Measurements from ENCODE around the gene LCE5A.
"Not testable (repeated sequence)": the region's sequence is repeated elsewhere in the genome, so short reads cannot be mapped to it uniquely, and the experiment has no call there.

Gene LCE5A

DNA sequence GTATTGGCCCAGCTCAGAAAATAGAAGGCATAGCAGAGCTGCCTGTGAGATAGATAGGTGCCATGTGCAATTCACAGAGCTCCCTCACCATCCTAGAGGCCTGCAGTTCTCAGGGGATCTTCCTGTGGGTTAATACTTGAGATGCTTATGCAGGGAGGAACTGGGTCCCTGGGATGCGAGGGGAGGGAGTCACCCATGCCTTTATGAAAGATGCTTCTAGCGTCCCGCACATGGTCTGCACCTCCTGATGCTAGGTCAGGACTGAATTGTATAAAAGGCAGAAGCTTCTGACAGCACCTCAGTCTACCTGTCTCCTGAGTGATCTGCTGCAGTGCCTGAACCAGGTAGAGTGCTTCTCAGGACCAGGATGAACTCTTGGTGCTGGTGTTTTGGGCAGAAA lies at the start of gene LCE5A:
TSS of gene LCE5A (plus strand) at position 301 of the 400 bp plus-strand sequence. CDS start 732 bp downstream, outside the sequence.
- no peak for DNase-seq (ENCODE audit: low read depth in 2 of 2)

DNA sequence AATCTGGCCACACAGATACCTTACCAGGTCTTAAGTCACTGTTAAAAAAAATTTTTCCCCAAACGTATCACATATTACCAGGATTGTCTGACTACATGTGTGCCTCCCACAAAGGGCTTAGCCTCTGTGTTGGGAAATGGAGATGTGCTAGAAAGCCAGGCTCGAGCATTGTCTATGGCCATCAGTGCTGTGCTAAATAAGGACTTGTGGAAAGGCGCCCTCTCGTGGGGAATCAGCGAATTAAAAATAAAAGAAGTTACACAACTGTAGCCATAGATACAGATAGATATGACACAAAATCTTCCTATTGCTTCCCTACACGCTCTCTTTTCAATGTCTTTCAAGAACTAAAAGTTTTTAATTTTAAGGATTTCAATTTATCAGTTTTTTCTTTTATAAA lies 49.1 kb upstream of the LCE5A start:
- DNase-seq (ENCODE audit: low read depth in 2 of 2): peak in 1 of 2 donors; percentile 22

DNA sequence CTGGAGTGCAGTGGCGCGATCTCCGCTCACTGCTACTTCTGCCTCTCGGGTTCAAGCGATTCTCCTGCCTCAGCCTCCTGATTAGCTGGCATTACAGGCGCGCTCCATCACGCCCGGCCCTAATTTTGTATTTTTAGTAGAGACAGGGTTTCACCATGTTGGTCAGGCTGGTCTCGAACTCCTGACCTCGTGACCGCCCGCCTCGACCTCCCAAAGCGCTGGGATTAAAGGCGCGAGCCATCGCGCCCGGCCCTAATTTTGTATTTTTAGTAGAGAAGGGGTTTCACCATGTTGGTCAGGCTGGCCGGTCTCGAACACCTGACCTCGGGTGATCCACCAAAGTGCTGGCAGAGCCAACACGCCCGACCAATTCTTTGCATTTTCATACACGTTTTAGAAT lies 48.0 kb upstream of the LCE5A start:
- no peak for DNase-seq (ENCODE audit: low read depth in 2 of 2)

- DNase-seq (ENCODE audit: low read depth in 2 of 2): no peak
These were observed 44.4 kb upstream of the LCE5A start for GRCh38 chr1:152466217-152466616.

- no peak for DNase-seq (ENCODE audit: low read depth in 2 of 2)
These were observed 36.6 kb upstream of the LCE5A start for GRCh38 chr1:152473887-152474537.

DNA sequence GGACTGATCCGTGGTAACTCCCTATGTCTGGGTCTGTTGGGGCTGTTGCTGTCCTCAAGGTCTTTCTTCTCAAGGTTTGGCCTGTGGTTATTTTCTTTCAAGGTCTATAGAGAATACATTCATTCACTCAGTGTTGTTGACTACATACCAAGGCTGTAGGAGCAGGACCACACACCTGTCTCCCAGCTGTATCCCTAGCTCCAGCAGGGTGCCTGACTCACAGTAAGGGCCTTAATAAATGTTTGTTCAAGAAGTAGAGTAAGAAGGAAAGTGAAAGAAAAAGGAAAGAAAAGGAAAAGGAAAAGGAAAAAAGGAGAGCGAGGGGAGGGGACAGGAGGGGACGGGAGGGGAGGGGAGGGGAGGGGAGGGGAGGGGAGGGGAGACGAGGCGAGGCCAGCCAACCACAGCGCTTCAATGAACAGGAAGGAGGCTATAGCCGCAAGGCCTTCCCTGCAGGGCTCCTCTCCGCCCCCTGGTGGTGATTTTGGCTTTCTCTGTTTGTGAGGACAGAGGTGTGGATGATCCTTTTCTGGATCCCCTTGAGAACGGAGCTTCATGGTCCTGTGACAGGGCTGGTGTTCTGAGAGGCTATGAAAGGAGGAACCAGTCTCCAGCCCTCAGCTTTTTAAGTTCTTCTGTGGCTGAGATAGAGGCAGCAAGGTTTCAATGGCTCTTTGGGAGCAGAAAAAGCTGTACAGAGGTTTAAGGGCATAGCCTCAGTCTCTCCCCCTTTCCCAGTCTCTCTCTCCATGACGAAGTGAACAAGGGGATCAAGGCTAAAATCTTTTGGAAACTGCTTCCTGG lies 30.6 kb upstream of the LCE5A start:
- DNase-seq (ENCODE audit: low read depth in 2 of 2): peak; percentile 11 to 22

- no peak for DNase-seq (ENCODE audit: low read depth in 2 of 2)
These were observed 28.5 kb upstream of the LCE5A start for GRCh38 chr1:152481869-152482664.

GRCh38 chr1:152486400-152487006 lies 24.1 kb upstream of the LCE5A start:
- DNase-seq (ENCODE audit: low read depth in 2 of 2): no peak

GRCh38 chr1:152487871-152488270 lies 22.7 kb upstream of the LCE5A start:
- no peak for DNase-seq (ENCODE audit: low read depth in 2 of 2)

GRCh38 chr1:152491537-152491936 lies 19.1 kb upstream of the LCE5A start:
- DNase-seq (ENCODE audit: low read depth in 2 of 2): not testable (repeated sequence)

DNA sequence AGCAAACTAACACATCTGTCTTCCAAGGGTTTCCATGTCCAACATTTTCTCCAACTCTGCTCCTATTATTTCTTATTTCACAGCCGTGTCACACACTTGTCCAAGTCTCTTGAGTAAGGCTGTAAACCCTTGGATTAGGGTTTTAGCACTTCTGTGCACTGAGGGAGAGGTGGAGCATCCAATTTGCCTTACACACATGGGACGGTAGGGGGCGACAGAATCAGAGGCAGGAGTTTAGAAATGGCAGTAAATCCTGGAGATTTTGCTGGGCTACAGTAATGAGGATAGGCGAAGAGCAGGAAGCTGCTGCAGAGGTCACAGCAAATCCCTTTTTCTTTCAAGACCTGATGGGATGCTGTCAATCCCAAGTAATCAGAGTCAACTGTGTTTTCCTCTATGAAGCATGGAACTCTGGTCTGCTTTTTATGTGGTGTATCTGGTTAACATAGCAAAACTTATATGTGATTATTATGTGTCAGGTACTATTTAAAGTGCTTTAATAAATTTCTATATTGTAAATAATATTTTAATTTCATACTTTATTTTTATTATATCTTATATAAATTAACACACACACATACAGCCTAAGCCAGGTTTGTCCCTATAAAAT lies 15.4 kb upstream of the LCE5A start:
- DNase-seq (ENCODE audit: low read depth in 2 of 2): no peak

- DNase-seq (ENCODE audit: low read depth in 2 of 2): no peak
These were observed 13.3 kb upstream of the LCE5A start for GRCh38 chr1:152497273-152497672.

- DNase-seq (ENCODE audit: low read depth in 2 of 2): no peak
These were observed 8.9 kb upstream of the LCE5A start for GRCh38 chr1:152501704-152502103.

DNA sequence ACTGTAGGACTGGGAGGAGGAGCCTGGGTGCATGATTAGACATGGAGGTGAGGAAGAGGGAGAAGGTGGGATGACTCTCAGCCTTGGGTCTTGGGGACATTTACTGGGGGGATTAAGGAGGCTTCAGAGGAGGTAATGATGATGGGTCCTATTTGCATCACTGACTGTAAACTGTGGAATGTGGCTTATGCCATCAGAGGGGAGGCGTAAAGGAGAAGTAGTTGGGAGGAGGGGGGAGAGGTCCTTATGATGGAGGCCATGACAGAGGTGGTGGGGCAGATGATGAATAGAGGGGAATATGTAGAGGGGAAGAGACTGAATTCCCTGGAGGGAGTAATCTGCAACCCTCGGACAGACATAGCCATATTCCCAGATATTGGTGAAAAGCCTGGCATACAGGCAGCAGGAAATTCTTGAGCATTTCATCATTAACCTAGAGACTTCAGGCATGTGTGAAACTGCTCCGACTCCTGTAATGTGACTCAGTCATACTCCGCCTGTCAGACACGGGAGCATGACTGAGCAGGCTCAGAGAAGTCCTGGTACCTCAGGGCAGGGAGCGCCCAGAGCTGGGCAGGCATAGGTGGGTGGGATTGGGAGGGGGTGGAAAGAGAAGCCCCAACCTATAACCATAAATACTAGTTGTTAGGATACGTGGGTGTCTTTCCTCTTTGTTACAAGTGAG lies 8.0 kb upstream of the LCE5A start:
- no peak for DNase-seq (ENCODE audit: low read depth in 2 of 2)

DNA sequence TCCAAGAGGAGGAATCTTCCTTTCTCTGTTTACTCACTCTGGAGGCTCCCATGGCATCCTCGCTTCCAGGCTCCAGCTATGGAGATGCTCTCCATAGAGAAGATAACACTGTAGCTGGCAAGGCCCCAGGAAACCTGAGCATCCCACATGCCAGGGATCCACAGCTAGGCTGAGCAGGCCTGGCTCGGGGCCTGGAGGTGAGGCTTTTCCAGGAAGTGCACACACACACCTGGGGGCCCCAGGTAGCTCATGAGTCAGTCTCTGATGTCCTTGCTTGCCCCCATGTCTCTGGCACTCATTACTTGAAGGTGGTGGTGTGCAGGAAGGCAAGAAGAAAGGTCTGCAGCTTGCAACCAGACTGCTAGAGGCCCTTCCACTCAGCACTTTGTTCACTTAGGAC lies 5.5 kb upstream of the LCE5A start:
- no peak for DNase-seq (ENCODE audit: low read depth in 2 of 2)

DNA sequence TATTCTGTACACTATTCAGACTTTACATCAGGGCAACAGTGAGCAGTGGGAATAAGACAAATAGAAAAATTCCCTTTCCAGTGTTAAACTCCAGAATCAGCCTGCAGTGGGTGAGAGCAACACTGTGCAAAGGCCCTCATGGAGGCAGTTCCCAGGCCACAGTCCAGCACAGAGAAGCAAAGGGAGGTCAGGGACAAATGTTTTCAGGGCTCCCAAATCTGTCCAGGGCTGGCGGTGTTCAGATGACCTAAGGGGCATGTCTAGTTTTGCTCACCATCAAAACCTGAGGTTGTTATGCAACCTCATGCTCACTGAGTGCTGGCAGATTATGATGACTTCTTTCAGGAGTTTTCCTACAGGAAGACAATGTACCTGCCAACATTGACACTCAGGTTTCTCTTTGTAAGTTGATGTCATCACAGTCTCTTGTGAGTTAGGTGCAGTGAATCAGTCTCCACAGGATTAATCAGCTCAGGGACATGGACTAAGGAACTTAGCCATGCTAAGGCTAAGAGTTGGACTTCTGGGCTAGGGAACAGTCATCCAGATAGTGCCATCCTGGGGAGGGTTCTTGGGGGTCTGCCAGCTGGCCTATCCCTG lies 3.6 kb upstream of the LCE5A start:
- DNase-seq (ENCODE audit: low read depth in 2 of 2): no peak

- no peak for DNase-seq (ENCODE audit: low read depth in 2 of 2)
These were observed 993 bp downstream of the LCE5A start for GRCh38 chr1:152511596-152511995.

- DNase-seq (ENCODE audit: low read depth in 2 of 2): no peak
These were observed 2.5 kb downstream of the LCE5A start for GRCh38 chr1:152513081-152513480.

DNA sequence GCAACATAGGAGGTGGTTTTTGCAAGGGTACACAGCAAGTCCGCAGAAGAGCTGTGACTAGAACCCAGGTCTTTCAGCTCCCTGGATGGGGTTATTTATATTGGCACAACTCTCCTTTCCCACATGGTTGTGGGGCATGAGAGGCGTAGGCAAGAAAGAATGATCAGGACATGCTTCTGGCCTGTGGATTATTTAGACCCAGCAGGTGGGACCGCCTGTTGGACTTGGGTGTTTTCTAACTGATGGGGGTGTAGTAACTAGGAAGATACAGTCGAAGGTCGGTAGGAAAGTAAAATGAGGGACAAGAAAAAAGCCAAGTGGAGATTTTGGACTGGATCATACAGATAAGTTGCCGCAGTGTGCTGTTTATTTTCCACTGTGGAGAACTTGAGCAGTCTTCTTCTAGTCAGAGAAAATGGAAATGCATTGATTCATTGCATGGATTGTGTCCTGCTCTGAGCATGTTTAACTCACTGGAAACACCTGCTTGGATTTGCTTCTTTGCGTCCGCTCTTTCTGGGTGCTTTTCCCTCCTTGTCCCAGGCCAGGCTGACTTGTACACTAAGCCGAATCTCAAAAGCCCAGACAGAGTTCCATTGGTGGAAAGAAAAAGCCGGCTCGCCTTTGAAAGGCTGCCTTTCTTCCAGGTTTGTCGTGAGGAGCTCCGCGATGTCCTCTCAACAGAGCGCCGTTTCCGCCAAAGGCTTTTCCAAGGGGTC lies 4.3 kb downstream of the LCE5A start:
- DNase-seq (ENCODE audit: low read depth in 2 of 2): no peak

DNA sequence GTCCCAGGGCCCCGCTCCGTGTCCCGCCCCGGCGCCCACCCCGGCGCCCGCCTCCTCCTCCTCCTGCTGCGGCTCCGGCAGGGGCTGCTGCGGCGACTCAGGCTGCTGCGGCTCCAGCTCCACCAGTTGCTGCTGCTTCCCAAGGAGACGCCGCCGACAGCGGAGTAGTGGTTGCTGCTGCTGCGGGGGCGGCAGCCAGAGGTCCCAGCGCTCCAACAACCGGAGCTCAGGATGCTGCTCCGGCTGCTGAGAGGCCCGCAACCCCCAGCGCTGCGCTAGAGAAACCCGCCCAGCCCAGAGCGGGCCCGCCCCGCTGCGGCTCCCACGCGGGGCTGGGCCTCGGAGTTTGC lies 4.8 kb downstream of the LCE5A start:
- no peak for DNase-seq (ENCODE audit: low read depth in 2 of 2)
